K562 (cell line): ENCODE results near the gene MESP1. TPM values are rescaled to one million over a fixed set of nuclear protein-coding genes. Genes with fewer than 3 reads are reported as not detected.

Experiments used
- ATAC-seq: fragments of 200-7000 bp; cut with Tn5 transposase; 3 replicates; pipeline ENCODE4 v1.9.1; 2020; ENCODE audit warnings: moderate library complexity
- BruUV-seq: library from RNA; stranded (reverse); fragments of 400-500 nt; replicated peaks from 2 replicates; lab custom pipeline; 2021; lab: Mats Ljungman, UMichigan
- CTCF ChIA-PET: fragments of 300-600 bp; formaldehyde crosslinking; extraction: SDS; loops from one replicate; lab custom pipeline; 2021; ENCODE audit warnings: low intra/inter-chr PET ratio; lab: Yijun Ruan, JAX
- POLR2A ChIA-PET: fragments of 300-600, 350-650 bp; sonication (Branson Sonifier 250); formaldehyde crosslinking; extraction: SDS; loops from one replicate; lab custom pipeline; 2021; ENCODE audit warnings: antibody characterized with exemption, inconsistent platforms; lab: Yijun Ruan, JAX
- DNase-seq, 4 experiments: peaks; one replicate each; pipeline versions ENCODE4 v3.0.0 to v3.0.0-alpha.2; 2011 to 2018; ENCODE audit warnings: low spot score in 3 of 4, mixed read lengths in 3 of 4; ENCODE audit errors: extremely low read depth in 1 of 4
- FAIRE-seq: peaks from 2 replicates; lab custom pipeline; 2011; peaks lifted over from hg19 to GRCh38; lab: Jason Lieb, UNC
- H2AFZ ChIP-seq: 2 replicates; pipeline ENCODE4 v1.6.0; 2011; ENCODE audit warnings: low read depth, low read length, control low read depth, inconsistent platforms
- H3K27ac ChIP-seq: fragments of 200-600 bp; 3 replicates; pipeline ENCODE4 v1.8.0; 2011; ENCODE audit warnings: low read depth, mild to moderate bottlenecking, control low read depth, inconsistent platforms, low read length, moderate library complexity, mixed read lengths; ENCODE audit errors: extremely low read depth
- H3K27me3 ChIP-seq, 2 experiments: fragments of 300-600 bp in 1 of 2; 2 replicates in 1 of 2; 3 replicates in 1 of 2; pipeline versions ENCODE4 v1.6.0 to v1.8.0; 2011; ENCODE audit warnings: inconsistent platforms in 2 of 2, low read length in 2 of 2, mild to moderate bottlenecking in 1 of 2, mixed read lengths in 1 of 2, moderate library complexity in 1 of 2; ENCODE audit not compliant: control insufficient read depth in 2 of 2, insufficient read depth in 2 of 2
- H3K36me3 ChIP-seq: fragments of 300-600 bp; 3 replicates; pipeline ENCODE4 v1.8.0; 2011; ENCODE audit warnings: mild to moderate bottlenecking, low read length, inconsistent platforms; ENCODE audit not compliant: control insufficient read depth, insufficient read depth
- H3K4me1 ChIP-seq, 2 experiments: fragments of 200-600 bp in 1 of 2; replicated peaks in 1 of 2; 2 replicates in 1 of 2; 3 replicates in 1 of 2; pipeline versions ENCODE4 v1.5.1 to v1.8.0; 2011; ENCODE audit warnings: inconsistent platforms in 2 of 2, low read length in 2 of 2, mild to moderate bottlenecking in 1 of 2, mixed read lengths in 1 of 2, moderate library complexity in 1 of 2; ENCODE audit not compliant: control insufficient read depth in 2 of 2, insufficient read depth in 2 of 2
- H3K4me2 ChIP-seq: 2 replicates; pipeline ENCODE4 v1.6.1; 2011; ENCODE audit warnings: low read length, control low read depth, inconsistent platforms, mixed read lengths; ENCODE audit not compliant: insufficient read depth
- H3K4me3 ChIP-seq: fragments of 200-600 bp; sonication (generic), shearing (Covaris generic); 2 replicates; pipeline ENCODE4 v1.5.1; 2016; ENCODE audit warnings: control low read depth, inconsistent platforms
- H3K79me2 ChIP-seq: fragments of 200-600 bp; 3 replicates; pipeline ENCODE4 v1.8.0; 2011; ENCODE audit warnings: low read length, inconsistent platforms; ENCODE audit not compliant: control insufficient read depth, insufficient read depth
- H3K9ac ChIP-seq, 2 experiments: 2 replicates each; pipeline versions ENCODE4 v1.6.0 to v1.6.1; 2011; ENCODE audit warnings: low read depth in 2 of 2, low read length in 2 of 2, control low read depth in 1 of 2, inconsistent platforms in 1 of 2, mild to moderate bottlenecking in 1 of 2, mixed read lengths in 1 of 2; ENCODE audit not compliant: insufficient read depth in 1 of 2
- H3K9me1 ChIP-seq: one replicate; pipeline ENCODE4 v1.6.0; 2011; ENCODE audit warnings: inconsistent platforms, mild to moderate bottlenecking, low read length, moderate library complexity; ENCODE audit not compliant: control insufficient read depth, insufficient read depth
- H3K9me3 ChIP-seq: replicated peaks from 2 replicates; pipeline ENCODE4 v1.5.1; 2011; ENCODE audit warnings: low read depth, low read length, inconsistent platforms; ENCODE audit not compliant: control insufficient read depth, insufficient read depth
- H4K20me1 ChIP-seq: replicated peaks from 2 replicates; pipeline ENCODE4 v1.6.1; 2011; ENCODE audit warnings: low read length, inconsistent platforms, mixed read lengths; ENCODE audit not compliant: control insufficient read depth, insufficient read depth
- MCM2 ChIP-seq: fragments of 450-650 bp; IDR thresholded peaks from 2 replicates; pipeline ENCODE4 v1.6.1; 2017; ENCODE audit warnings: low read depth, mild to moderate bottlenecking
- SP1 ChIP-seq: sonication (generic); formaldehyde crosslinking; IDR thresholded peaks from 2 replicates; pipeline ENCODE4 v1.8.1; 2022; ENCODE audit warnings: mild to moderate bottlenecking, missing genetic modification reagents
- XRCC5 ChIP-seq: fragments of 200-400 bp; formaldehyde crosslinking; IDR thresholded peaks from 2 replicates; pipeline ENCODE4 v1.6.1; 2017; ENCODE audit warnings: low read depth, mild to moderate bottlenecking, low read length
- ZSCAN29 ChIP-seq: fragments of 450-650 bp; IDR thresholded peaks from 2 replicates; pipeline ENCODE4 v1.6.1; 2017
- WGBS: fragments of 100-300 bp; shearing (Covaris generic); methylation state at CpG from one replicate; pipeline ENCODE4 v1.1.6; 2016; ENCODE audit warnings: low coverage, mixed read lengths; ENCODE audit not compliant: insufficient coverage; ENCODE audit errors: missing lambda C conversion rate; 5-methylcytosine and 5-hydroxymethylcytosine counted together
- in situ Hi-C: fragments of 300-500 bp; cut with MboI; formaldehyde crosslinking; loops from 4 replicates; pipeline ENCODE4 v1.15.0; 2018; ENCODE audit warnings: inconsistent platforms, mixed read lengths
- intact Hi-C: fragments of 100-400 bp; cut with micrococcal nuclease; formaldehyde crosslinking; loops from 2 replicates; pipeline ENCODE4 v1.14.2; 2022
- polyA plus RNA-seq, 8 experiments: library from polyadenylated mRNA; depleted of rRNA in 4 of 8; stranded (reverse) in 5 of 8; unstranded in 3 of 8; fragments of >200 nt; fragmentation: Nextera tagmentation in 2 of 8; fragmentation: Illumina TruSeq in 1 of 8; extraction: Ambion mirVana in 2 of 8; extraction: Trizol in 1 of 8; gene quantifications; 2 replicates each; pipeline versions ENCODE4 v1.2.1 to v1.2.3, GENCODE V29; 2011 to 2014; ENCODE audit warnings: inconsistent platforms in 1 of 8, missing spikeins in 1 of 8
- total RNA-seq, 7 experiments: library from RNA; depleted of rRNA in 6 of 7; stranded (reverse); fragments of >200 nt in 6 of 7; fragmentation: Illumina TruSeq in 2 of 7; extraction: Trizol in 2 of 7; gene quantifications; 2 replicates each; pipeline versions ENCODE4 v1.2.1 to v1.2.3, GENCODE V29; 2011 to 2021; ENCODE audit warnings: low replicate concordance in 1 of 7
- TF ChIP-seq, protein P1 (sequence below): sonication (generic); formaldehyde crosslinking; IDR thresholded peaks from 2 replicates; pipeline ENCODE4 v1.8.1; 2023; ENCODE audit warnings: mild to moderate bottlenecking, missing genetic modification reagents
- TF ChIP-seq, protein P2 (sequence below), 2 experiments: IDR thresholded peaks; 2 replicates each; pipeline ENCODE4 v1.6.1; 2012; ENCODE audit warnings: improper control_type of control experiment in 2 of 2, low read depth in 2 of 2, low read length in 2 of 2, borderline replicate concordance in 1 of 2

Gene MESP1
- total and polyA plus RNA-seq, 9 of the 15 experiments (the other 6 are each of a cell fraction or from before 2014, with no cell fraction given), result 0.14 to 1.1 (median 0.36) TPM; not detected in 4

DNA sequence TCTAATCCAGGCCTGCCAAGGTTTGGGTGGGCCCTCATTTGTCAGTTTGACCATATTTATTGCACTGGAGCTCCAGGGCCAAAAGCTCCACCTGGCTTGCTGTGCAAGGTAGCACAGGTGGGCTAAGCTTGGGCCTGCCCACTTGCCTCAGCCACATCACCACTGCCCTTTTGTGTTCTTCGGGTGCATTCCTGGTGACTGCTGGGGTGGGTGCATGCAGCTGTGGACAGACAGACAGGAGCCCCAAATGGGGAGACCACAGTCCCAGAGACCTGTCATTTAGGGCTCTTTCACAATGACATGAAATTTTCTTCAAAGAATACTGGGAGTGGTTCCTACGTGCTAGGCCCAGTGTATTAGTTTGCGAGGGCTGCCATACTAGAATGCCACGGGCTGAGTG lies 27.8 kb upstream of the MESP1 start:
- H3K9ac ChIP-seq, result peak overlapping the region in 1 of 2 experiments; percentile 80; a peak in 1 of 4 replicates
- H3K27me3 ChIP-seq, result no peaks in the 10 kb centered on the region
- H3K36me3 ChIP-seq, result no peaks in the 10 kb centered on the region
- intact Hi-C loops, result no loop called here
- H3K9me3 ChIP-seq, result no peaks in the 10 kb centered on the region
- no peak overlapping the region for H3K27ac ChIP-seq
- no peaks in the 10 kb centered on the region for H3K79me2 ChIP-seq
- in situ Hi-C loops, result no loop called here
- POLR2A ChIA-PET, result interaction anchor here (1.3 kb wide), 1 partner anchor 18 kb away, joined by 3 read pairs; no protein-coding TSS in a partner anchor
- H3K4me3 ChIP-seq, result no peak overlapping the region
- no TSS peak for BruUV-seq
- DNase-seq (no peak), ATAC-seq (no peak), FAIRE-seq (no peak)
- no peak overlapping the region for H2AFZ ChIP-seq
- no peak overlapping the region for H3K4me2 ChIP-seq
- CTCF ChIA-PET, result no interaction called here
- peaks cover 35 to 43% of the 10 kb centered on the region in 2 experiments for H3K4me1 ChIP-seq
- no peak for TF ChIP-seq MCM2
- TF ChIP-seq, all 486 proteins: peak for 0
- H3K9me1 ChIP-seq, result peaks cover 3% of the 10 kb centered on the region
- 73% methylated on average over 4 of the region's 4 CpGs for WGBS
- H4K20me1 ChIP-seq, result no peaks in the 10 kb centered on the region

DNA sequence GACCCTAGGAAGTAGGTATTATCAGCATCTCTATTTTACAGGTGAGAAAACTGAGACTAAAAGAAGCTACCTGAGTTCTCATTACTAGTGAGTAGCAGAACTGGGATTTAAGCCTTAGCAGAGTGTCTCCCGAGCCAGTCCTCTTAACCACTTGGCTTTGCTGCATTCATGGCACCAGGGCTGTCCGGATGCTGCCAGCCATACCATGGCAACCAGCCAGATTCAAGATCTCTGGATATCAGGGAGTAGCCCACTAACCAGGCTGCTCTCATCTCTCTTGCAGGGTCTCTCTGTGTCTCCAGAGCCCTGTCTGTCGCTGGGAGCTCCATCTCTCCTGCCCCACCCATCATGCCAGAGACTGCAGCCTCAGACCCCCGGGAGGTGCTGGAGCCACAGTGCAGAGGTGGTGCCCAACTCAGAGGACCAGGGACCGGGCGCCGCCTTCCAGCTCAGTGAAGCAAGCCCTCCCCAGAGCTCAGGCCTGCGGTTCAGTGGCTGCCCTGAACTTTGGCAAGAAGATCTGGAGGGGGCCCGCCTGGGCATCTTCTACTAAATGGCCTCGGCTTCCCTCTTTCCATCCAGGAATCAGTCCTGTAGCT lies 26.8 kb upstream of the MESP1 start:
- H3K9ac ChIP-seq, result no peak overlapping the region
- intact Hi-C loops, result no loop called here

More for the DNA sequence above, 26.8 kb upstream of the MESP1 start:
- Histone ChIP-seq H3K4me1 (peaks cover 26 to 33% of the 10 kb centered on the region in 2 experiments), H3K27ac (no peak overlapping the region), H2AFZ (no peak overlapping the region), H3K27me3 (no peaks in the 10 kb centered on the region), H3K9me1 (peaks cover 3% of the 10 kb centered on the region), H3K4me3 (no peak overlapping the region), H3K9me3 (no peaks in the 10 kb centered on the region), H3K79me2 (no peaks in the 10 kb centered on the region), H3K4me2 (no peak overlapping the region), H4K20me1 (no peaks in the 10 kb centered on the region), H3K36me3 (no peaks in the 10 kb centered on the region)
- FAIRE-seq (no peak), ATAC-seq (no peak), DNase-seq (no peak)
- TF ChIP-seq, protein P1, sequence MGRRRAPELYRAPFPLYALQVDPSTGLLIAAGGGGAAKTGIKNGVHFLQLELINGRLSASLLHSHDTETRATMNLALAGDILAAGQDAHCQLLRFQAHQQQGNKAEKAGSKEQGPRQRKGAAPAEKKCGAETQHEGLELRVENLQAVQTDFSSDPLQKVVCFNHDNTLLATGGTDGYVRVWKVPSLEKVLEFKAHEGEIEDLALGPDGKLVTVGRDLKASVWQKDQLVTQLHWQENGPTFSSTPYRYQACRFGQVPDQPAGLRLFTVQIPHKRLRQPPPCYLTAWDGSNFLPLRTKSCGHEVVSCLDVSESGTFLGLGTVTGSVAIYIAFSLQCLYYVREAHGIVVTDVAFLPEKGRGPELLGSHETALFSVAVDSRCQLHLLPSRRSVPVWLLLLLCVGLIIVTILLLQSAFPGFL (CRISPR knock-in tag), result no peak
- TF ChIP-seq ZSCAN29 (no peak), SP1 (CRISPR knock-in tag) (no peak), XRCC5 (no peak)
- TF ChIP-seq, protein P2, sequence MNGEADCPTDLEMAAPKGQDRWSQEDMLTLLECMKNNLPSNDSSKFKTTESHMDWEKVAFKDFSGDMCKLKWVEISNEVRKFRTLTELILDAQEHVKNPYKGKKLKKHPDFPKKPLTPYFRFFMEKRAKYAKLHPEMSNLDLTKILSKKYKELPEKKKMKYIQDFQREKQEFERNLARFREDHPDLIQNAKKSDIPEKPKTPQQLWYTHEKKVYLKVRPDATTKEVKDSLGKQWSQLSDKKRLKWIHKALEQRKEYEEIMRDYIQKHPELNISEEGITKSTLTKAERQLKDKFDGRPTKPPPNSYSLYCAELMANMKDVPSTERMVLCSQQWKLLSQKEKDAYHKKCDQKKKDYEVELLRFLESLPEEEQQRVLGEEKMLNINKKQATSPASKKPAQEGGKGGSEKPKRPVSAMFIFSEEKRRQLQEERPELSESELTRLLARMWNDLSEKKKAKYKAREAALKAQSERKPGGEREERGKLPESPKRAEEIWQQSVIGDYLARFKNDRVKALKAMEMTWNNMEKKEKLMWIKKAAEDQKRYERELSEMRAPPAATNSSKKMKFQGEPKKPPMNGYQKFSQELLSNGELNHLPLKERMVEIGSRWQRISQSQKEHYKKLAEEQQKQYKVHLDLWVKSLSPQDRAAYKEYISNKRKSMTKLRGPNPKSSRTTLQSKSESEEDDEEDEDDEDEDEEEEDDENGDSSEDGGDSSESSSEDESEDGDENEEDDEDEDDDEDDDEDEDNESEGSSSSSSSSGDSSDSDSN (IDR thresholded peaks at IDR 0.05; ENCODE audit: borderline replicate concordance in 1 of 2, low read depth in 2 of 2, low read length in 2 of 2), result no peak
- ChIA-PET CTCF (no interaction called here), POLR2A (interaction anchor here (0.6 to 1.3 kb wide), 2 partner anchors 17 to 589 kb away, joined by 3 read pairs; no protein-coding TSS in a partner anchor)
- 81% methylated on average over 10 of the region's 10 CpGs for WGBS
- BruUV-seq, result no TSS peak
- in situ Hi-C loops, result no loop called here
